Breast epithelium (tissue), 3 donors: Measurements from ENCODE around the gene PRKCSH.

Experiments
- CTCF ChIP-seq, 3 donors: fragments of 450-650 bp; IDR thresholded peaks; one replicate each; pipeline ENCODE4 v1.5.1; 2016 to 2017; ENCODE audit warnings: antibody characterized with exemption in 3 of 3, mild to moderate bottlenecking in 3 of 3, moderate library complexity in 3 of 3
- POLR2A ChIP-seq: fragments of 450-650 bp; IDR thresholded peaks from one replicate; pipeline ENCODE4 v1.6.1; 2016; ENCODE audit warnings: antibody characterized with exemption, mild to moderate bottlenecking, moderate library complexity
- POLR2AphosphoS5 ChIP-seq, 3 donors: sonication (generic); formaldehyde crosslinking; IDR thresholded peaks; one replicate each; pipeline ENCODE4 v1.6.1; 2017; ENCODE audit warnings: antibody characterized with exemption in 3 of 3

DNA sequence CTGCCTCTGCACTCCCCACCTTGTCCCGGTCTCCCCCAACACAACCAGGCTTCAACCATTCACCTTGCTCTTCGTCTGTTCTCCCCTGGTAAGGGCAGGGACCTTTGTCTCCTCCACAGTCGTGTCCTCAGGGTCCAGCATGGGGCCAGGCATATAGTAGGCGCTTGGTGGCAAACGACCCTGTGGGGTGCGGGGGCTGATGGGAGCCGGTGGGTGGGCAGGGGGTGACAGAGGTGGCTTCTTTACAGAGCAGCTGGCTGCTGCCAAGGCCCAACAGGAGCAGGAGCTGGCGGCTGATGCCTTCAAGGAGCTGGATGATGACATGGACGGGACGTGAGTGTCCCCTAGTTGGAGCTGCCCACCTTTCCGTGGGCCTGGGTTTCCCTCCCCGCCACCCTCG lies 9.7 kb downstream of the PRKCSH start:
- TF ChIP-seq POLR2AphosphoS5 (IDR thresholded peaks at IDR 0.05) (no peak), CTCF (IDR thresholded peaks at IDR 0.05) (no peak), POLR2A (no peak)
